Vagina (tissue), 2 donors: Measurements from ENCODE around the gene TBL3. TPM values are rescaled to one million over a fixed set of nuclear protein-coding genes. Genes with fewer than 3 reads are reported as not detected.

Experiments
- DNase-seq, 2 donors: peaks; one replicate each; pipeline ENCODE4 v3.0.0-alpha.2; 2017; ENCODE audit errors: extremely low spot score in 2 of 2
- H3K27ac ChIP-seq: fragments of 200-600 bp; sonication (generic); one replicate; pipeline ENCODE4 v1.5.1; 2019
- H3K27me3 ChIP-seq: fragments of 200-600 bp; sonication (generic); one replicate; pipeline ENCODE4 v1.5.1; 2019
- H3K36me3 ChIP-seq, 2 donors: fragments of 200-600 bp; sonication (generic); one replicate each; pipeline ENCODE4 v1.5.1; 2017 to 2019
- H3K4me1 ChIP-seq: fragments of 200-600 bp; sonication (generic); one replicate; pipeline ENCODE4 v1.5.1; 2019
- H3K4me3 ChIP-seq, 2 donors: fragments of 200-600 bp; sonication (generic); 1 replicate in 1 of 2; 2 replicates in 1 of 2; pipeline ENCODE4 v1.5.1; 2016 to 2019
- H3K9me3 ChIP-seq: fragments of 200-600 bp; sonication (generic); one replicate; pipeline ENCODE4 v1.5.1; 2019
- POLR2A ChIP-seq, 2 donors: fragments of 450-650 bp; IDR thresholded peaks; one replicate each; pipeline ENCODE4 v1.6.1; 2017; ENCODE audit warnings: antibody characterized with exemption in 2 of 2, mild to moderate bottlenecking in 2 of 2, moderate library complexity in 2 of 2
- POLR2AphosphoS5 ChIP-seq, 2 donors: sonication (generic); formaldehyde crosslinking; IDR thresholded peaks; one replicate each; pipeline ENCODE4 v1.9.0; 2017; ENCODE audit warnings: antibody characterized with exemption in 2 of 2, mild to moderate bottlenecking in 2 of 2, low read depth in 1 of 2; ENCODE audit not compliant: insufficient read depth in 1 of 2
- intact Hi-C: fragments of 100-400 bp; cut with DNase I; formaldehyde crosslinking; loops from one replicate; pipeline ENCODE4 v1.15.1; 2023
- total RNA-seq: library from RNA; depleted of rRNA; stranded (reverse); fragments of >200 nt; gene quantifications from one replicate; pipeline ENCODE4 v1.2.3, GENCODE V29; 2016
- TF ChIP-seq, protein P1 (sequence below), 3 experiments: fragments of 450-650 bp in 2 of 3; fragments of 200-600 bp in 1 of 3; sonication (generic) in 1 of 3; IDR thresholded peaks; one replicate each; pipeline ENCODE4 v1.5.1; 2017 to 2019; ENCODE audit warnings: antibody characterized with exemption in 3 of 3, mild to moderate bottlenecking in 2 of 3, moderate library complexity in 2 of 3

TBL3 gene
- total RNA-seq, 1 donor from 2014 or later: 44.2 TPM

- intact Hi-C loops: no loop called here
- H3K4me1 ChIP-seq: peaks cover 46% of the 10 kb centered on the region
- H3K9me3 ChIP-seq: no peaks in the 10 kb centered on the region
- DNase-seq: no peak
- H3K4me3 ChIP-seq: no peak overlapping the region
- TF ChIP-seq POLR2A (IDR thresholded peaks at IDR 0.05) (no peak), POLR2AphosphoS5 (IDR thresholded peaks at IDR 0.05; ENCODE audit: insufficient read depth in 1 of 2, low read depth in 1 of 2) (no peak)
- TF ChIP-seq, protein P1, sequence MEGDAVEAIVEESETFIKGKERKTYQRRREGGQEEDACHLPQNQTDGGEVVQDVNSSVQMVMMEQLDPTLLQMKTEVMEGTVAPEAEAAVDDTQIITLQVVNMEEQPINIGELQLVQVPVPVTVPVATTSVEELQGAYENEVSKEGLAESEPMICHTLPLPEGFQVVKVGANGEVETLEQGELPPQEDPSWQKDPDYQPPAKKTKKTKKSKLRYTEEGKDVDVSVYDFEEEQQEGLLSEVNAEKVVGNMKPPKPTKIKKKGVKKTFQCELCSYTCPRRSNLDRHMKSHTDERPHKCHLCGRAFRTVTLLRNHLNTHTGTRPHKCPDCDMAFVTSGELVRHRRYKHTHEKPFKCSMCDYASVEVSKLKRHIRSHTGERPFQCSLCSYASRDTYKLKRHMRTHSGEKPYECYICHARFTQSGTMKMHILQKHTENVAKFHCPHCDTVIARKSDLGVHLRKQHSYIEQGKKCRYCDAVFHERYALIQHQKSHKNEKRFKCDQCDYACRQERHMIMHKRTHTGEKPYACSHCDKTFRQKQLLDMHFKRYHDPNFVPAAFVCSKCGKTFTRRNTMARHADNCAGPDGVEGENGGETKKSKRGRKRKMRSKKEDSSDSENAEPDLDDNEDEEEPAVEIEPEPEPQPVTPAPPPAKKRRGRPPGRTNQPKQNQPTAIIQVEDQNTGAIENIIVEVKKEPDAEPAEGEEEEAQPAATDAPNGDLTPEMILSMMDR (IDR thresholded peaks at IDR 0.05): no peak
- H3K27ac ChIP-seq: no peak overlapping the region
- H3K36me3 ChIP-seq: peaks cover 0 to 4% of the 10 kb centered on the region in 2 donors
- H3K27me3 ChIP-seq: no peaks in the 10 kb centered on the region
Measured at GRCh38 chr16:1968146-1968953, 3.5 kb upstream of the TBL3 start.

DNA sequence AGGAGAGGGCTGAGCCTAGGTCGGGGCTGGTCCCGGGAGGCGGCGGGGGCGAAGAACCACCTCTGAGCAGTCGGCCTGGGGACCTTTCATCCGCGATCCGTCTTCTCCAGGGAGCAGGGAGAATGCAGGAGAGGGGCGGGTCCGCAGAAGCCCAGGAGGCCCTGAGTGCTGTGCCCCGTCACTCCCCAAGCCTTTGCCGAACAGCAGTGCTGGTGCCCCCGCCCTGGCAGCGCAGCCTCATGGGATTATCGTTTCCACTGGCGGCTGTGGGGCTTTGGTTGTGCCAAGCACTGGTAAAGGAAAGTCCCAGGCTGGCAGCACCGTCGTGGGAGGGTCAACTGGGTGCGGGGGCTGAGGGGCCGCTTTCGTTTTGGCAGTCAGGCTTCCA lies 631 bp downstream of the TBL3 start:
- peaks cover 0 to 32% of the 10 kb centered on the region in 2 donors for H3K36me3 ChIP-seq
- peak overlapping the region; percentile 85 for H3K27ac ChIP-seq
- H3K4me3 ChIP-seq: peak overlapping the region; percentile 73 to 89
- intact Hi-C loops: no loop called here
- no peaks in the 10 kb centered on the region for H3K27me3 ChIP-seq
- no peak for TF ChIP-seq POLR2AphosphoS5 (IDR thresholded peaks at IDR 0.05; ENCODE audit: insufficient read depth in 1 of 2, low read depth in 1 of 2)
- no peak for TF ChIP-seq POLR2A (IDR thresholded peaks at IDR 0.05)
- TF ChIP-seq, protein P1 (IDR thresholded peaks at IDR 0.05): no peak
- peaks cover 28% of the 10 kb centered on the region for H3K4me1 ChIP-seq
- H3K9me3 ChIP-seq: no peaks in the 10 kb centered on the region
- DNase-seq: no peak

- H3K4me1 ChIP-seq: peaks cover 28% of the 10 kb centered on the region
- intact Hi-C loops: no loop called here
- TF ChIP-seq POLR2AphosphoS5 (IDR thresholded peaks at IDR 0.05; ENCODE audit: insufficient read depth in 1 of 2, low read depth in 1 of 2) (no peak), POLR2A (IDR thresholded peaks at IDR 0.05) (no peak)
- TF ChIP-seq, protein P1 (IDR thresholded peaks at IDR 0.05): no peak
- H3K36me3 ChIP-seq: peaks cover 0 to 41% of the 10 kb centered on the region in 2 donors
- no peaks in the 10 kb centered on the region for H3K9me3 ChIP-seq
- no peaks in the 10 kb centered on the region for H3K27me3 ChIP-seq
- no peak overlapping the region for H3K4me3 ChIP-seq
- no peak overlapping the region for H3K27ac ChIP-seq
- DNase-seq: no peak
Measured at GRCh38 chr16:1973461-1974156, 1.8 kb downstream of the TBL3 start.

DNA sequence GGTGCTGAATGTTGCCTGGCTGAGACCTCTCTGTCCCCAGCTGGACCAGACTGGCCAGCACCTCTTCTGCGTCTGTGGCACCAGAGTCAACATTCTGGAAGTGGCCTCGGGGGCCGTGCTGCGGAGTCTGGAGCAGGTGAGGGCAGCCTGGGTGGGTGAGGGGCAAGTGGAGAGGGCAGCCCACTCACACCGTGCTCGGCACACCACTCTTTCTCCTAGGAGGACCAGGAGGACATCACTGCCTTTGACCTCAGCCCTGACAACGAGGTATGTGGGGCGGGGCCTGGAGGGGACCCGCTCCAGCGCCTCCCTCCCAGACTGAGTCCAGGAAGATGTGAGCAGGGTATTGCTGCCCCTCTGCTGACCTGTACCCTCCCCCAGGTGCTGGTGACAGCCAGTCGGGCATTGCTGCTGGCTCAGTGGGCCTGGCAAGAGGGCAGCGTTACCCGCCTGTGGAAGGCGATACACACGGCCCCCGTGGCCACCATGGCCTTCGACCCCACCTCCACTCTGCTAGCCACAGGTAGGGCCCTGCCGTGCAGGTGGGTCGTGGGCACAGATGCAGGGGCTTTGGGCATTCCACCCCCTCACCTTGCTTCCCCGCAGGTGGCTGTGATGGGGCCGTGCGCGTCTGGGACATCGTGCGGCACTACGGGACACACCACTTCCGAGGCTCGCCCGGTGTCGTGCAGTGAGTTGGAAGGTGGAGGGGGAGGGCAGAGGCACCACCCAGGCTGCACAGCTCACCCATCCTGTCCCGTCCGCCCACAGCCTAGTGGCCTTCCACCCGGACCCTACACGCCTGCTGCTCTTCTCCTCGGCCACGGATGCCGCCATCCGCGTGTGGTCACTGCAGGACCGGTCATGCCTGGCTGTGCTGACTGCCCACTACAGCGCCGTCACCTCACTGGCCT lies 2.6 kb downstream of the TBL3 start:
- intact Hi-C loops: no loop called here
- no peaks in the 10 kb centered on the region for H3K9me3 ChIP-seq
- peaks cover 28% of the 10 kb centered on the region for H3K4me1 ChIP-seq
- H3K36me3 ChIP-seq: peaks cover 0 to 41% of the 10 kb centered on the region in 2 donors
- no peak overlapping the region for H3K27ac ChIP-seq
- no peak overlapping the region for H3K4me3 ChIP-seq
- DNase-seq: no peak
- H3K27me3 ChIP-seq: no peaks in the 10 kb centered on the region
- TF ChIP-seq POLR2A (IDR thresholded peaks at IDR 0.05) (no peak), POLR2AphosphoS5 (IDR thresholded peaks at IDR 0.05; ENCODE audit: insufficient read depth in 1 of 2, low read depth in 1 of 2) (no peak)
- TF ChIP-seq, protein P1 (IDR thresholded peaks at IDR 0.05): no peak
